GM21576 (cell line): ENCODE data around the gene C1orf87.

Experiments
- ATAC-seq: cut with Tn5 transposase; IDR thresholded peaks from one replicate; pipeline ENCODE4 v1.9.1; 2021; ENCODE audit warnings: mild to moderate bottlenecking, moderate library complexity; ENCODE audit not compliant: unreplicated experiment

Gene C1orf87

DNA sequence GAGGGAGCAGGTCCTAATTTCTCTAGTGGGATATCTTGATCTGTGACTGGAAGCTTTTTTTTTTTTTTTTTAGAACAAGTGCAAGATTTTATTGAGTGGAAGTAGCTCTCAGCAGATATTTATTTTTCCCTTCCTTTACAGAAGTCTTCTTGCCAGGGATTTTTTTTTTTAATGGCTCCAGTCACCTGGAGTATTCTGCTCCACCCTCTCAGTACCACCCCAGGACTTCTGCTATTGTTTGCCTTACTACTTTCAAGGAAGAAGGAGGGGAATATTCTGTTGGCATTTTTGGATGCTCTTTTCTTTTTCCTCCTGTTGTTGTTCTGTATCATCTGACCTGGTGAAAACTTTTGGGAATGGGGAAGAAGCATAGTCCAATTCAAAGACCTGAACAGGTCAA lies 123.9 kb downstream of the C1orf87 start:
- no peak for ATAC-seq

DNA sequence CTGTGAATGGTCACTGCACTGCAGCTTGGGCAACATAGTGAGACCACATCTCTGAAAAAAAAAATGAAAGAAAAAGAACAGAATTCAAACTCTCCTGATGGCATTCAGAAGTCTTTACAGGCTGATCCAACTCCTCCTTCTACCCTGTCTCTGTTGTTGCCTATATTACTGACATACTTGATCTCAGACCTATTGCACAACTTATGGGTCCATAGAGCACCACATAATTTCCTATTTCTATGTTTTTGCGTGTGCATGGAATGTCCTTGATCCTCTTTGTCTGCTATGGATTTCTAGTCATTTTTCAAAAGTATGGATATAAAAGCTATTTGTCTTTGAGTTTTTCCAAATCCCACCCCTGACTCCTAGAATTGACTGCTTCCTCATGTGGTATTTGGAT lies 124.6 kb downstream of the C1orf87 start:
- ATAC-seq = no peak

DNA sequence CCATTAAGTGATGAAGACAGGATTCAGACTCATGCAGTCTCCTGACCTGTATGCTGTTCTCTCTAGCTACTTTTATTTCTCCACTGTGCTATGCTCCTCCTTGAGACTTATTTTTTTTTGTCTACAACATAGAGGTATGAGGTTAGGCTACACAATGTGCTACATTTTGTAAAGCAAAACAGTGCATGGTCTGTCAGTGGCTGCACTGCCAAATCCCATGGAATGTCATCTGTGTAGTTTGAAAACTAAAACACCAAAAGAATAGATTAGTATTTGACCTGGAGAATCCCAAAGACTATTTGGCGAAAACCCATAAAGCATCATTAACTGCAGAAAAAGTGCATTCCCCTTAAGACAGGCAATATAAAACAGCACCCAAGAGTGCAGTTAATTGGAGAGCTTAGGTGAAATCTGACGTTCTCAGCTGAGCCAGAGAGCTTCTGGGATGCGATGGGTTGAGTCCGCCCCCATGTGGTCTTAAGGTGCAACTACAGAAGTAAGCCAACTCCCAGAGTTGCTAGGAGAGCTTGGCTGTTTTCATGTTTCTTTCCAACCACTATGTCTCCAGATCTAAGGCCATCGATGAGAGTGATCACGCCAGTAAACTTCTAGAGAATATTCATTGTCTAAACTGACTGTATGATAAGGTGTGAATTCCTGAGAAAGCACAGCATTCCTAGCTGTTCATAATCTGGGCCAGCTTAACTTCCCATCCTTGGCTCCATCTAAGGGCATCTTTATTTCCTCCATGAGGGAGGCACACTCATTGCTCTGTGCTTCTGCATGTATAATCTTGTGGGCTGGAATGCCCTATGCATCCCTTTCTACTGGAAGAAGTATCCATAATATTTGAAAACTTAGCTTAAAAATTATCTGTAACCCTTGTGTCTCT lies 126.3 kb downstream of the C1orf87 start:
- ATAC-seq = peak; percentile 90

DNA sequence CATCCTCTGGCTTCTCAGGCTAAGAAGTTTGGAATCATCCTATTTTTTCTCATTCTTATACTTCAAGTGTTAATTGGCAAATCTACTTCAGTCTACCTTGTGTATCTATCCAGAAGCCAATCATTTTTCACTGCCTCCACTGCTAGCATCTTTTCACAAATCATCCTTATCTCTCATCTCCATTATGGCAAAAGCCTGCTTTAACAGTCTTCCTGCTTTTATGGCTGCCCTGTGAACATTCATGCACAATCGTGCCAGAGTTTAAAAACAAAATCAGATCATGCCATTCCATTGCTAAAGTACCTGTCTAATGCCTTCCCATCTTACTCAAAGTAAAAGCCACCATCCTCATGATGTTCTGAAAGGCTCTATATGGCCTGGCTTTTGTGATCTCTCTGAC lies 127.8 kb downstream of the C1orf87 start:
- no peak for ATAC-seq
